Upper lobe of left lung (tissue), 6 donors: ENCODE results near the gene PKD2L1. TPM values are rescaled to one million over a fixed set of nuclear protein-coding genes. Genes with fewer than 3 reads are reported as not detected.
A peak's percentile ranks its signal among the peaks of the same experiment; 100 is the strongest.
"Not testable (repeated sequence)": the region's sequence is repeated elsewhere in the genome, so short reads cannot be mapped to it uniquely, and the experiment has no call there.

ENCODE experiments used
- ATAC-seq, 2 donors: fragments of 200-7000 bp; cut with Tn5 transposase; one replicate each; pipeline ENCODE4 v1.9.1; 2022; ENCODE audit warnings: mild to moderate bottlenecking in 2 of 2, moderate library complexity in 2 of 2; ENCODE audit not compliant: low FRiP score in 2 of 2
- DNase-seq, 2 donors: peaks; one replicate each; pipeline ENCODE4 v3.0.0-alpha.2; 2019 to 2020
- H3K27ac ChIP-seq, 4 donors: fragments of 200-600 bp; sonication (generic); one replicate each; pipeline ENCODE4 v1.5.1; 2016 to 2019
- H3K27me3 ChIP-seq, 4 donors: fragments of 200-600 bp; sonication (generic); one replicate each; pipeline ENCODE4 v1.5.1; 2017 to 2019
- H3K36me3 ChIP-seq, 4 donors: fragments of 200-600 bp; sonication (generic); one replicate each; pipeline ENCODE4 v1.5.1; 2016 to 2019
- H3K4me1 ChIP-seq, 4 donors: fragments of 200-600 bp; sonication (generic); one replicate each; pipeline ENCODE4 v1.5.1; 2018 to 2019
- H3K4me3 ChIP-seq, 4 donors: fragments of 200-600 bp; sonication (generic); one replicate each; pipeline ENCODE4 v1.5.1; 2017 to 2019; ENCODE audit warnings: mild to moderate bottlenecking in 2 of 4, moderate library complexity in 1 of 4
- H3K9me3 ChIP-seq, 4 donors: fragments of 200-600 bp; sonication (generic); one replicate each; pipeline ENCODE4 v1.5.1; 2018 to 2019
- CTCF ChIP-seq, 6 experiments: fragments of 450-650 bp in 4 of 6; fragments of 200-600 bp in 2 of 6; sonication (generic) in 2 of 6; IDR thresholded peaks; one replicate each; pipeline ENCODE4 v1.5.1; 2016 to 2019; ENCODE audit warnings: antibody characterized with exemption in 6 of 6
- EP300 ChIP-seq, 4 donors: sonication (generic); formaldehyde crosslinking; IDR thresholded peaks; one replicate each; pipeline ENCODE4 v1.5.1; 2017; ENCODE audit warnings: antibody characterized with exemption in 4 of 4, control low read depth in 2 of 4
- POLR2A ChIP-seq, 4 donors: fragments of 450-650 bp; IDR thresholded peaks; one replicate each; pipeline ENCODE4 v1.5.1; 2016 to 2017; ENCODE audit warnings: antibody characterized with exemption in 4 of 4, mild to moderate bottlenecking in 2 of 4
- POLR2AphosphoS5 ChIP-seq, 2 donors: sonication (generic); formaldehyde crosslinking; IDR thresholded peaks; one replicate each; pipeline ENCODE4 v1.5.1; 2017; ENCODE audit warnings: antibody characterized with exemption in 2 of 2
- WGBS, 2 donors: methylation state at CpG; one replicate each; pipeline ENCODE4 v1.1.5; 2017 to 2018; 5-methylcytosine and 5-hydroxymethylcytosine counted together
- total RNA-seq, 6 donors: library from RNA; depleted of rRNA in 4 of 6; stranded (reverse); fragments of >200 nt in 4 of 6; gene quantifications; one replicate each; pipeline versions ENCODE4 v1.1.0 to v1.2.1, GENCODE V29; 2016 to 2021
- donor health status: DM: no; HTN: no; CAD: no; lungs with moderate emphysema.
- donor health status: DM: no; HTN: yes; CAD: no; lungs with severe emphysema.

The PKD2L1 gene
- total RNA-seq, 6 donors from 2014 or later: 0.61 to 8.4 (median 2.0) TPM

GRCh38 chr10:100307684-100308083 is 22.3 kb downstream of the PKD2L1 start:
- Histone ChIP-seq H3K9me3 (no peaks in the 10 kb centered on the region), H3K27ac (no peak overlapping the region), H3K27me3 (no peaks in the 10 kb centered on the region), H3K4me3 (no peak overlapping the region), H3K4me1 (no peaks in the 10 kb centered on the region), H3K36me3 (no peaks in the 10 kb centered on the region)
- DNase-seq (no peak), ATAC-seq (no peak)
- TF ChIP-seq CTCF (IDR thresholded peaks at IDR 0.05): no peak
- TF ChIP-seq POLR2AphosphoS5 (IDR thresholded peaks at IDR 0.05): peak in 1 of 2 donors; percentile 10
- 84 to 86% methylated on average over 3 of the region's 3 CpGs for WGBS, 2 donors

- Histone ChIP-seq H3K27ac (no peak overlapping the region), H3K4me1 (no peaks in the 10 kb centered on the region), H3K9me3 (no peaks in the 10 kb centered on the region), H3K27me3 (no peaks in the 10 kb centered on the region), H3K36me3 (no peaks in the 10 kb centered on the region), H3K4me3 (no peak overlapping the region)
- DNase-seq: no peak
- ATAC-seq: no peak
- 89 to 90% methylated on average over 5 of the region's 5 CpGs for WGBS, 2 donors
- TF ChIP-seq CTCF (IDR thresholded peaks at IDR 0.05): no peak
- no peak for TF ChIP-seq POLR2A (IDR thresholded peaks at IDR 0.05)
- TF ChIP-seq EP300 (IDR thresholded peaks at IDR 0.05): no peak
- no peak for TF ChIP-seq POLR2AphosphoS5 (IDR thresholded peaks at IDR 0.05)
Measured at GRCh38 chr10:100306861-100307260, 23.2 kb downstream of the PKD2L1 start.

DNA sequence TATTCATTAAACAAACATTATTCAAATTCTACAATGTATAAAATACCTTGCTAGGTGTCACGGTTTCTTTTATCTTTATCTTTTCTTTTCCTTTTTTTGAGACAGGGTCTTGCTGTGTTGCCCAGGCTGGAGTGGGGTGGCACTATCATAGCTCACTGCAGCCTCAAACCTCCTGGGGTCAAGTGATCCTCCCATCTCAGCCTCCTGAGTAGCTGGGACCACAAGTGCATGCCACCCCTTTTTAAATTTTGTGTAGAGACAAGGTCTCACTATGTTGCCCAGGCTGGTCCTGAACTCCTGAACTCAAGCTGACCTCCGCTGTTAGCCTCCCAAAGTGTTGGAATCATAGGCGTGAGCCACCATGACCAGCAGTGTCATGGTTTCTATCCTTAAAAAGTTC is 25.6 kb downstream of the PKD2L1 start:
- no peak for ATAC-seq
- no peak for DNase-seq
- H3K4me1 ChIP-seq: no peaks in the 10 kb centered on the region
- no peaks in the 10 kb centered on the region for H3K36me3 ChIP-seq
- H3K27me3 ChIP-seq: no peaks in the 10 kb centered on the region
- WGBS, 2 donors: 79 to 98% methylated on average over 3 of the region's 3 CpGs
- no peak overlapping the region for H3K4me3 ChIP-seq
- H3K9me3 ChIP-seq: no peaks in the 10 kb centered on the region
- no peak overlapping the region for H3K27ac ChIP-seq
- TF ChIP-seq POLR2A (IDR thresholded peaks at IDR 0.05): no peak
- no peak for TF ChIP-seq POLR2AphosphoS5 (IDR thresholded peaks at IDR 0.05)
- TF ChIP-seq EP300 (IDR thresholded peaks at IDR 0.05): no peak
- TF ChIP-seq CTCF (IDR thresholded peaks at IDR 0.05): no peak

GRCh38 chr10:100303724-100304319 is 26.2 kb downstream of the PKD2L1 start:
- TF ChIP-seq CTCF (IDR thresholded peaks at IDR 0.05) (peak in 4 of 6 experiments; percentile 35 to 61 (median 48)), POLR2A (IDR thresholded peaks at IDR 0.05) (no peak)
- H3K36me3 ChIP-seq: no peaks in the 10 kb centered on the region

GRCh38 chr10:100301123-100301522 is 28.9 kb downstream of the PKD2L1 start:
- H3K9me3 ChIP-seq, H3K27me3 ChIP-seq, H3K4me1 ChIP-seq, DNase-seq, H3K36me3 ChIP-seq, ATAC-seq, H3K27ac ChIP-seq, H3K4me3 ChIP-seq: not testable (repeated sequence)
- 60 to 74% methylated on average over 5 of the region's 5 CpGs for WGBS, 2 donors

More at GRCh38 chr10:100303724-100304319, 26.2 kb downstream of the PKD2L1 start:
- no peaks in the 10 kb centered on the region for H3K4me1 ChIP-seq
- no peak overlapping the region for H3K27ac ChIP-seq
- no peaks in the 10 kb centered on the region for H3K9me3 ChIP-seq
- H3K27me3 ChIP-seq: no peaks in the 10 kb centered on the region
- ATAC-seq (peak in 1 of 2 donors; percentile 61), DNase-seq (no peak)
- WGBS, 2 donors: 29 to 35% methylated on average over 7 of the region's 7 CpGs
- no peak overlapping the region for H3K4me3 ChIP-seq
